NCI-H1930 (cell line): ENCODE data around the gene NRXN3.

ENCODE experiments used
- DNase-seq, 2 experiments: peaks; one replicate each; lab custom pipeline; 2025; lab: John Stamatoyannopoulos, UW

The NRXN3 gene

GRCh38 chr14:78170203-78170602 lies at the start of gene NRXN3:
NRXN3 (plus strand) TSS chr14:78170373; CDS start chr14:78243094, 72,721 bp downstream.
- peak; percentile 51 to 60 for DNase-seq

GRCh38 chr14:78122436-78122835 lies 47.7 kb upstream of the NRXN3 start:
- no peak for DNase-seq

- DNase-seq: no peak
Measured at GRCh38 chr14:78123650-78124253, 46.4 kb upstream of the NRXN3 start.

GRCh38 chr14:78127961-78128360 lies 42.2 kb upstream of the NRXN3 start:
- no peak for DNase-seq

- no peak for DNase-seq
Measured at GRCh38 chr14:78129375-78129774, 40.8 kb upstream of the NRXN3 start.

GRCh38 chr14:78130356-78130755 lies 39.8 kb upstream of the NRXN3 start:
- DNase-seq: no peak

- no peak for DNase-seq
Measured at GRCh38 chr14:78131201-78131600, 39.0 kb upstream of the NRXN3 start.

GRCh38 chr14:78131616-78132015 lies 38.6 kb upstream of the NRXN3 start:
- no peak for DNase-seq

GRCh38 chr14:78135450-78135891 lies 34.7 kb upstream of the NRXN3 start:
- no peak for DNase-seq

- DNase-seq: no peak
Measured at GRCh38 chr14:78136695-78137094, 33.5 kb upstream of the NRXN3 start.

- peak in 1 of 2 experiments; percentile 20 for DNase-seq
Measured at GRCh38 chr14:78141590-78141989, 28.6 kb upstream of the NRXN3 start.

- DNase-seq: no peak
Measured at GRCh38 chr14:78142998-78143397, 27.2 kb upstream of the NRXN3 start.

GRCh38 chr14:78143489-78144145 lies 26.6 kb upstream of the NRXN3 start:
- no peak for DNase-seq

GRCh38 chr14:78152201-78153063 lies 17.7 kb upstream of the NRXN3 start:
- peak in 1 of 2 experiments; percentile 23 for DNase-seq

GRCh38 chr14:78153064-78153341 lies 17.2 kb upstream of the NRXN3 start:
- DNase-seq: no peak

GRCh38 chr14:78154827-78155226 lies 15.3 kb upstream of the NRXN3 start:
- peak in 1 of 2 experiments; percentile 5 for DNase-seq

GRCh38 chr14:78156196-78156595 lies 14.0 kb upstream of the NRXN3 start:
- DNase-seq: no peak

- DNase-seq: no peak
Measured at GRCh38 chr14:78157494-78158437, 12.4 kb upstream of the NRXN3 start.

- no peak for DNase-seq
Measured at GRCh38 chr14:78162202-78162601, 8.0 kb upstream of the NRXN3 start.

- DNase-seq: peak; percentile 35 to 50
Measured at GRCh38 chr14:78164226-78164853, 5.8 kb upstream of the NRXN3 start.

- DNase-seq: no peak
Measured at GRCh38 chr14:78172428-78172827, 2.3 kb downstream of the NRXN3 start.
